ENCODE measurements around the gene MDM4.

DNA sequence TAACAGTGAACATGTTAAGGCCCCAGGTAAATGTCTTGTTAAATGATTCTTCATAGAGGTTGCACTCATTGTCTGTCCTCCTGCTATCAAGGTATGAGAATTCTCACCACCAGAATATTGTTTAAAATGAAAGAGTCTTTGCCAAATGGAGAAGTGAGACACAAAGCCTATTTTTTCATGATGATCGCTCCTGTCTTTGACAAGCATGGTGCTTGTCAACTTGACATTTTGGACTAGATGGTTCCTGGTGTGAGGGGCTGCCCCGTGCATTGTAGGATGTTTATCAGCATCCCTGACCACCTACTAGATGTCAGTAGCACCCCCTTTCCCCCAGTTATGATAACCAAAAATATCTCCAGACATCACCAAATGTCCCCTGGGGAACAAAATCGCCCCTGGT lies 65.6 kb downstream of the MDM4 start:
- no peak for TF ChIP-seq MYC (IDR thresholded peaks at IDR 0.05; ENCODE audit: low read depth, low read length)
- TF ChIP-seq CTCF (IDR thresholded peaks at IDR 0.05; ENCODE audit: extremely low read depth in 1 of 2, insufficient read depth in 1 of 2, low read depth in 1 of 2, low read length in 2 of 2), result no peak
- no peak for TF ChIP-seq POLR2AphosphoS5 (IDR thresholded peaks at IDR 0.05; ENCODE audit: insufficient read depth, low read depth, low read length)
- TF ChIP-seq, protein P1, sequence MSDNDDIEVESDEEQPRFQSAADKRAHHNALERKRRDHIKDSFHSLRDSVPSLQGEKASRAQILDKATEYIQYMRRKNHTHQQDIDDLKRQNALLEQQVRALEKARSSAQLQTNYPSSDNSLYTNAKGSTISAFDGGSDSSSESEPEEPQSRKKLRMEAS (IDR thresholded peaks at IDR 0.05; ENCODE audit: insufficient read depth, insufficient read length), result no peak
- no peak for TF ChIP-seq JUN (IDR thresholded peaks at IDR 0.05; ENCODE audit: borderline replicate concordance, insufficient read depth, insufficient read length, low read depth)
- TF ChIP-seq POLR2A (IDR thresholded peaks at IDR 0.05; ENCODE audit: low read depth, low read length), result no peak
- TF ChIP-seq FOS (IDR thresholded peaks at IDR 0.05; ENCODE audit: borderline replicate concordance, insufficient read depth, low read length), result no peak
- TF ChIP-seq EZH2 (IDR thresholded peaks at IDR 0.05; ENCODE audit: borderline replicate concordance, low read depth, low read length, severe bottlenecking), result no peak

Data from endothelial cell of umbilical vein (primary cell).